Epithelial cell of umbilical artery (primary cell): Measurements from ENCODE around the gene APOLD1. TPM values are rescaled to one million over a fixed set of nuclear protein-coding genes. Genes with fewer than 3 reads are reported as not detected.

ENCODE experiments used
- total RNA-seq: library from RNA; depleted of rRNA; stranded (reverse); fragments of >200 nt; gene quantifications from 2 replicates; pipeline ENCODE4 v1.2.3, GENCODE V29; 2014

Gene APOLD1
- 3.2 and 5.0 TPM in 2 replicates for total RNA-seq

GRCh38 chr12:12784911-12785814, at the start of gene APOLD1:
Gene APOLD1 (plus strand): TSS chr12:12785659. CDS start chr12:12785692, 33 bp downstream.

GRCh38 chr12:12813120-12814101, 28.0 kb downstream of the APOLD1 start, which contains the start of gene DDX47:
Gene DDX47 (plus strand): TSS chr12:12813346. CDS start chr12:12813368, 22 bp downstream.

Other genes with a start within 250 kb of the APOLD1 start
- 6.5 and 13.4 TPM in 2 replicates for gene DUSP16, start 222.8 kb upstream of the APOLD1 start, total RNA-seq
- gene CREBL2, start 173.8 kb upstream of the APOLD1 start, total RNA-seq = 23.4 and 25.5 TPM in 2 replicates
- 0.15 and 0.65 TPM in 2 replicates for gene GPR19, start 89.5 kb upstream of the APOLD1 start, total RNA-seq
- gene CDKN1B, start 68.3 kb upstream of the APOLD1 start, total RNA-seq = 35.1 and 51.8 TPM in 2 replicates
- 75.4 and 100 TPM in 2 replicates for gene DDX47, start 27.7 kb downstream of the APOLD1 start, total RNA-seq
- 4.2 and 14.3 TPM in 2 replicates for gene GPRC5A, start 105.9 kb downstream of the APOLD1 start, total RNA-seq
- gene GPRC5D, start 166.5 kb downstream of the APOLD1 start, total RNA-seq = not detected in 2 replicates
- gene HEBP1, start 214.6 kb downstream of the APOLD1 start, total RNA-seq = 10.4 and 13.4 TPM in 2 replicates